Gastrocnemius medialis (tissue), 4 donors: ENCODE results near the gene B4GALT3. TPM values are rescaled to one million over a fixed set of nuclear protein-coding genes. Genes with fewer than 3 reads are reported as not detected.
A peak's percentile ranks its signal among the peaks of the same experiment; 100 is the strongest.

Experiments used
- ATAC-seq, 2 donors: fragments of 150-250 bp; one replicate each; pipeline ENCODE4 v1.9.1; 2016
- DNase-seq, 2 donors: peaks; one replicate each; pipeline ENCODE4 v3.0.0-alpha.2; 2019
- H3K27ac ChIP-seq, 4 donors: fragments of 200-600 bp; sonication (generic); 1 replicate in 1 of 4; 2 replicates in 3 of 4; pipeline ENCODE4 v1.5.1; 2016 to 2018; ENCODE audit warnings: mild to moderate bottlenecking in 2 of 4, moderate library complexity in 1 of 4
- H3K27me3 ChIP-seq, 3 donors: fragments of 200-600 bp; sonication (generic) in 2 of 3; 1 replicate in 1 of 3; 2 replicates in 2 of 3; pipeline versions ENCODE4 v1.5.1 to v1.6.0; 2016 to 2019; ENCODE audit warnings: mild to moderate bottlenecking in 1 of 3, moderate library complexity in 1 of 3
- H3K36me3 ChIP-seq, 2 donors: fragments of 200-600 bp; sonication (generic) in 1 of 2; one replicate each; pipeline ENCODE4 v1.5.1; 2017 to 2018
- H3K4me1 ChIP-seq, 2 donors: fragments of 200-600 bp; sonication (generic) in 1 of 2; one replicate each; pipeline ENCODE4 v1.5.1; 2016 to 2017; ENCODE audit warnings: mild to moderate bottlenecking in 2 of 2
- H3K4me3 ChIP-seq, 4 donors: fragments of 200-600 bp; sonication (generic) in 3 of 4; 1 replicate in 1 of 4; 2 replicates in 3 of 4; pipeline ENCODE4 v1.5.1; 2016 to 2019; ENCODE audit warnings: mild to moderate bottlenecking in 2 of 4
- H3K9me3 ChIP-seq, 3 donors: fragments of 200-600 bp; sonication (generic) in 2 of 3; 1 replicate in 1 of 3; 2 replicates in 2 of 3; pipeline ENCODE4 v1.5.1; 2016 to 2019
- CTCF ChIP-seq, 5 experiments: fragments of 450-650 bp in 3 of 5; fragments of 200-600 bp in 2 of 5; sonication (generic) in 2 of 5; IDR thresholded peaks in 4 of 5; conservative IDR thresholded peaks in 1 of 5; 1 replicate in 4 of 5; 2 replicates in 1 of 5; pipeline ENCODE4 v1.5.1; 2016 to 2019; ENCODE audit warnings: antibody characterized with exemption in 5 of 5, mild to moderate bottlenecking in 3 of 5, moderate library complexity in 3 of 5
- POLR2A ChIP-seq, 2 donors: fragments of 450-650 bp; IDR thresholded peaks; one replicate each; pipeline ENCODE4 v1.6.1; 2017; ENCODE audit warnings: antibody characterized with exemption in 2 of 2, mild to moderate bottlenecking in 2 of 2, moderate library complexity in 2 of 2
- in situ Hi-C, 4 donors: fragments of 200-750 bp; cut with MboI; loops; one replicate each; pipeline versions ENCODE4 v1.15.0 to v1.8.0; 2017; ENCODE audit warnings: low sequenced_read_pairs in 4 of 4
- intact Hi-C: fragments of 100-400 bp; cut with DNase I; formaldehyde crosslinking; loops from one replicate; pipeline ENCODE4 v1.15.1; 2023; ENCODE audit warnings: low total_unique reads
- total RNA-seq, 4 donors: library from RNA; depleted of rRNA; stranded (reverse); fragments of >200 nt; gene quantifications; one replicate each; pipeline versions ENCODE4 v1.1.0 to v1.2.3, GENCODE V29; 2016

The B4GALT3 gene
- total RNA-seq, 4 donors from 2014 or later, result 35.5 to 47.7 (median 43.7) TPM

- peaks cover 25 to 33% of the 10 kb centered on the region in 2 donors for H3K4me1 ChIP-seq
- ATAC-seq, result no peak
Measured at GRCh38 chr1:161158316-161159010, 18.8 kb downstream of the B4GALT3 start.

GRCh38 chr1:161157867-161158266 lies 19.4 kb downstream of the B4GALT3 start:
- intact Hi-C loops (loop anchor here (2.0 to 10.0 kb wide), 2 partner anchors 111 to 813 kb away; partner anchors contain the start of genes COPA and NCSTN), in situ Hi-C loops (loop anchor here in 1 of 4 donors (10.0 kb wide), 1 partner anchor 113 kb away; the partner anchor contains the start of gene USF1)
- TF ChIP-seq POLR2A (IDR thresholded peaks at IDR 0.05) (no peak), CTCF (IDR thresholded peaks at IDR 0.05 in 4 of 5, conservative IDR thresholded peaks at IDR 0.05 in 1 of 5) (no peak)
- peaks cover 25 to 38% of the 10 kb centered on the region in 2 donors for H3K4me1 ChIP-seq
- H3K4me3 ChIP-seq, result no peak overlapping the region
- ATAC-seq, result no peak
- peaks cover 0 to 33% of the 10 kb centered on the region in 2 donors for H3K36me3 ChIP-seq
- H3K27ac ChIP-seq, result peak overlapping the region in 1 of 4 donors; percentile 95
- H3K27me3 ChIP-seq, result no peaks in the 10 kb centered on the region
- H3K9me3 ChIP-seq, result no peaks in the 10 kb centered on the region
- DNase-seq, result no peak

More at GRCh38 chr1:161158316-161159010, 18.8 kb downstream of the B4GALT3 start:
- H3K9me3 ChIP-seq, result no peaks in the 10 kb centered on the region
- TF ChIP-seq POLR2A (IDR thresholded peaks at IDR 0.05) (no peak), CTCF (IDR thresholded peaks at IDR 0.05 in 4 of 5, conservative IDR thresholded peaks at IDR 0.05 in 1 of 5) (no peak)
- intact Hi-C loops, result loop anchor here (1.0 to 10.0 kb wide), 3 partner anchors 26 to 814 kb away; partner anchors contain the start of genes COPA, DEDD and NCSTN
- no peak for DNase-seq
- H3K36me3 ChIP-seq, result peaks cover 0 to 39% of the 10 kb centered on the region in 2 donors
- H3K4me3 ChIP-seq, result peak overlapping the region; percentile 82 to 100 (median 95)
- H3K27me3 ChIP-seq, result no peaks in the 10 kb centered on the region
- in situ Hi-C loops, result loop anchor here in 1 of 4 donors (10.0 kb wide), 1 partner anchor 114 kb away; the partner anchor contains the start of gene USF1
- peak overlapping the region; percentile 90 to 95 (median 92) for H3K27ac ChIP-seq

- peaks cover 9 to 18% of the 10 kb centered on the region in 2 donors for H3K4me1 ChIP-seq
- DNase-seq (peak; percentile 68 to 74), ATAC-seq (peak; percentile 97 to 98)
- H3K27ac ChIP-seq, result peak within 1 kb of the TSS; percentile 88 to 98 (median 92)
- H3K4me3 ChIP-seq, result peak within 1 kb of the TSS; percentile 73 to 96 (median 82)
- peaks cover 0 to 12% of the 10 kb centered on the region in 2 donors for H3K36me3 ChIP-seq
- H3K27me3 ChIP-seq, result no peaks in the 10 kb centered on the region
- no peaks in the 10 kb centered on the region for H3K9me3 ChIP-seq
- intact Hi-C loops (loop anchor here (1.0 to 10.0 kb wide), 3 partner anchors 21 to 809 kb away; partner anchors contain the start of genes COPA, NCSTN, NIT1 and PFDN2), in situ Hi-C loops (loop anchor here in 1 of 4 donors (10.0 kb wide), 1 partner anchor 109 kb away; the partner anchor contains the start of gene USF1)
- TF ChIP-seq POLR2A (IDR thresholded peaks at IDR 0.05) (peak in 1 of 2 donors; percentile 26), CTCF (IDR thresholded peaks at IDR 0.05 in 4 of 5, conservative IDR thresholded peaks at IDR 0.05 in 1 of 5) (no peak)
Measured at GRCh38 chr1:161153682-161154337, 23.5 kb downstream of the B4GALT3 start, which contains the start of gene UFC1. Gene UFC1, plus strand, starts transcription at chr1:161153978. Its CDS starts 20 bp downstream, at chr1:161153998.

- no peaks in the 10 kb centered on the region for H3K27me3 ChIP-seq
- ATAC-seq (no peak), DNase-seq (no peak)
- H3K27ac ChIP-seq, result peak overlapping the region; percentile 88 to 98 (median 92)
- H3K9me3 ChIP-seq, result no peaks in the 10 kb centered on the region
- peaks cover 9 to 14% of the 10 kb centered on the region in 2 donors for H3K4me1 ChIP-seq
- peaks cover 0 to 11% of the 10 kb centered on the region in 2 donors for H3K36me3 ChIP-seq
- peak overlapping the region; percentile 73 to 96 (median 82) for H3K4me3 ChIP-seq
- intact Hi-C loops (loop anchor here (1.0 to 10.0 kb wide), 3 partner anchors 20 to 808 kb away; partner anchors contain the start of genes COPA, NCSTN, NIT1 and PFDN2), in situ Hi-C loops (loop anchor here in 1 of 4 donors (10.0 kb wide), 1 partner anchor 108 kb away; the partner anchor contains the start of gene USF1)
- TF ChIP-seq POLR2A (IDR thresholded peaks at IDR 0.05), result no peak
Measured at GRCh38 chr1:161153176-161153575, 24.1 kb downstream of the B4GALT3 start.
